IPS DF 6.9 (cell line): Measurements from ENCODE around the gene RAD9A.
"Not testable (repeated sequence)": the region's sequence is repeated elsewhere in the genome, so short reads cannot be mapped to it uniquely, and the experiment has no call there.

Source experiments
- DNase-seq: peaks from one replicate; pipeline ENCODE4 v3.0.0-alpha.2; 2013; ENCODE audit warnings: low read depth, low spot score
- H3K27ac ChIP-seq: one replicate; pipeline ENCODE4 v1.5.1; 2013; ENCODE audit warnings: low read length, control low read depth
- H3K27me3 ChIP-seq: 2 replicates; pipeline ENCODE4 v1.6.1; 2013; ENCODE audit warnings: mild to moderate bottlenecking, low read length; ENCODE audit not compliant: control insufficient read depth, insufficient read depth
- H3K36me3 ChIP-seq: 2 replicates; pipeline ENCODE4 v1.6.1; 2013; ENCODE audit warnings: low read length; ENCODE audit not compliant: control insufficient read depth, insufficient read depth
- H3K4me1 ChIP-seq: 2 replicates; pipeline ENCODE4 v1.6.1; 2013; ENCODE audit warnings: low read length; ENCODE audit not compliant: control insufficient read depth, insufficient read depth
- H3K4me3 ChIP-seq: 2 replicates; pipeline ENCODE4 v1.5.1; 2013; ENCODE audit warnings: mild to moderate bottlenecking, low read length
- H3K9me3 ChIP-seq: 2 replicates; pipeline ENCODE4 v1.6.1; 2013; ENCODE audit warnings: low read length, inconsistent platforms; ENCODE audit not compliant: control insufficient read depth, insufficient read depth
- WGBS: extraction: QIAGEN DNeasy Blood & Tissue Kit; methylation state at CpG from one replicate; pipeline ENCODE4 v1.1.7; 2013; ENCODE audit warnings: mixed read lengths, missing lambda C conversion rate; ENCODE audit not compliant: insufficient read length, insufficient coverage; 5-methylcytosine and 5-hydroxymethylcytosine counted together

RAD9A gene

GRCh38 chr11:67420646-67421429, 29.1 kb downstream of the RAD9A start:
- no CpG with 5 or more reads among the region's 97 CpGs for WGBS
- Histone ChIP-seq H3K27me3 (no peaks in the 10 kb centered on the region), H3K4me3 (peak overlapping the region; percentile 49; the same call in 1 of the 2 replicates), H3K9me3 (no peaks in the 10 kb centered on the region), H3K27ac (no peak overlapping the region), H3K36me3 (no peaks in the 10 kb centered on the region), H3K4me1 (peaks cover 9% of the 10 kb centered on the region)
- DNase-seq: no peak

- DNase-seq: no peak
- no CpG with 5 or more reads among the region's 22 CpGs for WGBS
- no peaks in the 10 kb centered on the region for H3K9me3 ChIP-seq
- peaks cover 4% of the 10 kb centered on the region; the same call in 1 of the 2 replicates for H3K4me1 ChIP-seq
- H3K27me3 ChIP-seq: no peaks in the 10 kb centered on the region
- H3K4me3 ChIP-seq: no peak overlapping the region; the same call in 1 of the 2 replicates
- no peaks in the 10 kb centered on the region for H3K36me3 ChIP-seq
- no peak overlapping the region for H3K27ac ChIP-seq
These were observed 29.7 kb downstream of the RAD9A start for GRCh38 chr11:67421430-67422031.

- H3K36me3 ChIP-seq: no peaks in the 10 kb centered on the region
- no peak overlapping the region for H3K27ac ChIP-seq
- no CpG with 5 or more reads among the region's 6 CpGs for WGBS
- H3K4me1 ChIP-seq: peaks cover 2% of the 10 kb centered on the region; the same call in 1 of the 2 replicates
- no peak overlapping the region for H3K4me3 ChIP-seq
- no peaks in the 10 kb centered on the region for H3K27me3 ChIP-seq
- DNase-seq: no peak
- H3K9me3 ChIP-seq: no peaks in the 10 kb centered on the region
These were observed 31.1 kb downstream of the RAD9A start for GRCh38 chr11:67422891-67423290.

- peaks cover 2% of the 10 kb centered on the region; the same call in 1 of the 2 replicates for H3K4me1 ChIP-seq
- H3K27me3 ChIP-seq: no peaks in the 10 kb centered on the region
- H3K9me3 ChIP-seq: no peaks in the 10 kb centered on the region
- no peak overlapping the region for H3K27ac ChIP-seq
- H3K36me3 ChIP-seq: no peaks in the 10 kb centered on the region
- WGBS: no CpG with 5 or more reads among the region's 13 CpGs
- no peak overlapping the region for H3K4me3 ChIP-seq
- DNase-seq: no peak
These were observed 31.7 kb downstream of the RAD9A start for GRCh38 chr11:67423466-67423865.

- H3K27ac ChIP-seq: no peak overlapping the region
- no CpG with 5 or more reads among the region's 34 CpGs for WGBS
- no peaks in the 10 kb centered on the region for H3K36me3 ChIP-seq
- H3K4me3 ChIP-seq: no peak overlapping the region
- H3K27me3 ChIP-seq: no peaks in the 10 kb centered on the region
- no peak for DNase-seq
- peaks cover 4% of the 10 kb centered on the region for H3K4me1 ChIP-seq
- H3K9me3 ChIP-seq: no peaks in the 10 kb centered on the region
These were observed 32.3 kb downstream of the RAD9A start for GRCh38 chr11:67423891-67424613.

- DNase-seq: not testable (repeated sequence)
These were observed 35.6 kb downstream of the RAD9A start for GRCh38 chr11:67427364-67427859.

GRCh38 chr11:67428052-67429001, 36.5 kb downstream of the RAD9A start, which contains the start of gene RPS6KB2:
Gene RPS6KB2 (plus strand): TSS chr11:67428494. CDS start chr11:67428546, 52 bp downstream.
- peaks cover 12% of the 10 kb centered on the region for H3K36me3 ChIP-seq
- DNase-seq: peak; percentile 98
- H3K27me3 ChIP-seq: no peaks in the 10 kb centered on the region
- peaks cover 2% of the 10 kb centered on the region; the same call in 1 of the 2 replicates for H3K4me1 ChIP-seq
- H3K9me3 ChIP-seq: no peaks in the 10 kb centered on the region
- H3K4me3 ChIP-seq: peak within 1 kb of the TSS; percentile 91
- WGBS: no CpG with 5 or more reads among the region's 68 CpGs
- no peak within 1 kb of the TSS for H3K27ac ChIP-seq

More at GRCh38 chr11:67427364-67427859, 35.6 kb downstream of the RAD9A start:
- not testable (repeated sequence) for H3K4me3 ChIP-seq, H3K9me3 ChIP-seq, H3K36me3 ChIP-seq, H3K27ac ChIP-seq, H3K27me3 ChIP-seq, H3K4me1 ChIP-seq
- no CpG with 5 or more reads among the region's 19 CpGs for WGBS

- no peak for DNase-seq
- H3K9me3 ChIP-seq: no peaks in the 10 kb centered on the region
- H3K4me3 ChIP-seq: peak overlapping the region; percentile 91; the same call in 1 of the 2 replicates
- H3K27ac ChIP-seq: no peak overlapping the region
- peaks cover 17% of the 10 kb centered on the region for H3K36me3 ChIP-seq
- WGBS: no CpG with 5 or more reads among the region's 12 CpGs
- no peaks in the 10 kb centered on the region for H3K27me3 ChIP-seq
- peaks cover 2% of the 10 kb centered on the region; the same call in 1 of the 2 replicates for H3K4me1 ChIP-seq
These were observed 37.4 kb downstream of the RAD9A start for GRCh38 chr11:67429038-67429668.

- DNase-seq: no peak
- Histone ChIP-seq H3K9me3 (no peaks in the 10 kb centered on the region), H3K27me3 (no peaks in the 10 kb centered on the region), H3K27ac (no peak overlapping the region), H3K36me3 (peaks cover 22% of the 10 kb centered on the region), H3K4me1 (peaks cover 2% of the 10 kb centered on the region; the same call in 1 of the 2 replicates), H3K4me3 (no peak overlapping the region)
- WGBS: no CpG with 5 or more reads among the region's 11 CpGs
These were observed 37.9 kb downstream of the RAD9A start for GRCh38 chr11:67429722-67430121.
